Ascending aorta (tissue), 2 donors: ENCODE results near the gene GPN3. TPM values are rescaled to one million over a fixed set of nuclear protein-coding genes. Genes with fewer than 3 reads are reported as not detected.
A peak's percentile ranks its signal among the peaks of the same experiment; 100 is the strongest.

Experiments
- DNase-seq, 2 donors: peaks; one replicate each; pipeline ENCODE4 v3.0.0-alpha.2; 2019; ENCODE audit warnings: low spot score in 2 of 2
- H3K27ac ChIP-seq, 2 donors: fragments of 200-600 bp; sonication (generic); one replicate each; pipeline ENCODE4 v1.5.1; 2016 to 2017; ENCODE audit warnings: mild to moderate bottlenecking in 1 of 2
- H3K27me3 ChIP-seq: fragments of 200-600 bp; sonication (generic); one replicate; pipeline ENCODE4 v1.5.1; 2017
- H3K36me3 ChIP-seq, 2 donors: fragments of 200-600 bp; sonication (generic); one replicate each; pipeline ENCODE4 v1.5.1; 2016
- H3K4me1 ChIP-seq, 2 donors: fragments of 200-600 bp; sonication (generic); one replicate each; pipeline ENCODE4 v1.5.1; 2016 to 2017; ENCODE audit warnings: mild to moderate bottlenecking in 1 of 2
- H3K4me3 ChIP-seq, 2 donors: fragments of 200-600 bp; sonication (generic); one replicate each; pipeline ENCODE4 v1.5.1; 2016 to 2017; ENCODE audit warnings: mild to moderate bottlenecking in 1 of 2
- H3K9me3 ChIP-seq, 2 donors: fragments of 200-600 bp; sonication (generic); one replicate each; pipeline ENCODE4 v1.5.1; 2016
- CTCF ChIP-seq, 3 experiments: fragments of 200-600 bp in 2 of 3; fragments of 450-650 bp in 1 of 3; sonication (generic) in 2 of 3; IDR thresholded peaks; one replicate each; pipeline ENCODE4 v1.5.1; 2016 to 2019; ENCODE audit warnings: antibody characterized with exemption in 3 of 3, mild to moderate bottlenecking in 1 of 3, moderate library complexity in 1 of 3
- intact Hi-C: fragments of 100-400 bp; cut with DNase I; formaldehyde crosslinking; loops from one replicate; pipeline ENCODE4 v1.15.1; 2023
- total RNA-seq: library from RNA; depleted of rRNA; stranded (reverse); fragments of >200 nt; gene quantifications from one replicate; pipeline ENCODE4 v1.1.0, GENCODE V29; 2016

The GPN3 gene
- total RNA-seq, result 5.6 TPM

- TF ChIP-seq CTCF (IDR thresholded peaks at IDR 0.05), result no peak
- peak; percentile 87 to 98 for DNase-seq
- Histone ChIP-seq H3K4me1 (peaks cover 6 to 17% of the 10 kb centered on the region in 2 donors), H3K9me3 (no peaks in the 10 kb centered on the region), H3K27ac (peak within 1 kb of the TSS; percentile 88 to 92), H3K27me3 (no peaks in the 10 kb centered on the region), H3K4me3 (peak within 1 kb of the TSS; percentile 73 to 84), H3K36me3 (peaks cover 7 to 11% of the 10 kb centered on the region in 2 donors)
- intact Hi-C loops, result loop anchor here (1.0 to 5.0 kb wide), 6 partner anchors 18 to 419 kb away; partner anchors contain the start of genes ANAPC7, ARPC3, PPTC7 and RAD9B
Measured at GRCh38 chr12:110468214-110469048, at the start of gene GPN3, which contains the start of gene FAM216A. Gene GPN3, minus strand, starts transcription at chr12:110468257. Its CDS starts 54 bp downstream, at chr12:110468203. Gene FAM216A, plus strand, starts transcription at chr12:110468845. Its CDS starts 31 bp downstream, at chr12:110468876.

GRCh38 chr12:110516995-110517394, 48.9 kb upstream of the GPN3 start:
- Histone ChIP-seq H3K36me3 (no peaks in the 10 kb centered on the region), H3K9me3 (no peaks in the 10 kb centered on the region), H3K27me3 (no peaks in the 10 kb centered on the region), H3K4me3 (no peak overlapping the region), H3K27ac (no peak overlapping the region), H3K4me1 (peaks cover 0 to 3% of the 10 kb centered on the region in 2 donors)
- no peak for DNase-seq
- no peak for TF ChIP-seq CTCF (IDR thresholded peaks at IDR 0.05)
- intact Hi-C loops, result no loop called here

- Histone ChIP-seq H3K27me3 (no peaks in the 10 kb centered on the region), H3K36me3 (no peaks in the 10 kb centered on the region), H3K9me3 (no peaks in the 10 kb centered on the region), H3K4me1 (peaks cover 0 to 3% of the 10 kb centered on the region in 2 donors), H3K4me3 (no peak overlapping the region), H3K27ac (no peak overlapping the region)
- TF ChIP-seq CTCF (IDR thresholded peaks at IDR 0.05), result no peak
- intact Hi-C loops, result loop anchor here (5.0 kb wide), 1 partner anchor 373 kb away; no protein-coding TSS in a partner anchor
- DNase-seq, result no peak
Measured at GRCh38 chr12:110514363-110514762, 46.3 kb upstream of the GPN3 start.

- Histone ChIP-seq H3K9me3 (no peaks in the 10 kb centered on the region), H3K4me3 (no peak overlapping the region), H3K4me1 (peaks cover 0 to 3% of the 10 kb centered on the region in 2 donors), H3K27me3 (no peaks in the 10 kb centered on the region), H3K36me3 (no peaks in the 10 kb centered on the region), H3K27ac (no peak overlapping the region)
- DNase-seq, result no peak
- no peak for TF ChIP-seq CTCF (IDR thresholded peaks at IDR 0.05)
- intact Hi-C loops, result loop anchor here (5.0 kb wide), 1 partner anchor 373 kb away; no protein-coding TSS in a partner anchor
Measured at GRCh38 chr12:110513842-110514241, 45.8 kb upstream of the GPN3 start.

GRCh38 chr12:110508071-110508586, 40.1 kb upstream of the GPN3 start:
- no peak overlapping the region for H3K27ac ChIP-seq
- no peaks in the 10 kb centered on the region for H3K27me3 ChIP-seq
- intact Hi-C loops, result loop anchor here (10.0 kb wide), 1 partner anchor 237 kb away; the partner anchor contains the start of gene PPP1CC

More at GRCh38 chr12:110508071-110508586, 40.1 kb upstream of the GPN3 start:
- Histone ChIP-seq H3K9me3 (no peaks in the 10 kb centered on the region), H3K4me3 (no peak overlapping the region), H3K36me3 (no peaks in the 10 kb centered on the region), H3K4me1 (peaks cover 0 to 3% of the 10 kb centered on the region in 2 donors)
- no peak for DNase-seq
- TF ChIP-seq CTCF (IDR thresholded peaks at IDR 0.05), result no peak
